ENCODE measurements around the gene TPK1.
"Not testable (repeated sequence)": the region's sequence is repeated elsewhere in the genome, so short reads cannot be mapped to it uniquely, and the experiment has no call there.

The TPK1 gene

DNA sequence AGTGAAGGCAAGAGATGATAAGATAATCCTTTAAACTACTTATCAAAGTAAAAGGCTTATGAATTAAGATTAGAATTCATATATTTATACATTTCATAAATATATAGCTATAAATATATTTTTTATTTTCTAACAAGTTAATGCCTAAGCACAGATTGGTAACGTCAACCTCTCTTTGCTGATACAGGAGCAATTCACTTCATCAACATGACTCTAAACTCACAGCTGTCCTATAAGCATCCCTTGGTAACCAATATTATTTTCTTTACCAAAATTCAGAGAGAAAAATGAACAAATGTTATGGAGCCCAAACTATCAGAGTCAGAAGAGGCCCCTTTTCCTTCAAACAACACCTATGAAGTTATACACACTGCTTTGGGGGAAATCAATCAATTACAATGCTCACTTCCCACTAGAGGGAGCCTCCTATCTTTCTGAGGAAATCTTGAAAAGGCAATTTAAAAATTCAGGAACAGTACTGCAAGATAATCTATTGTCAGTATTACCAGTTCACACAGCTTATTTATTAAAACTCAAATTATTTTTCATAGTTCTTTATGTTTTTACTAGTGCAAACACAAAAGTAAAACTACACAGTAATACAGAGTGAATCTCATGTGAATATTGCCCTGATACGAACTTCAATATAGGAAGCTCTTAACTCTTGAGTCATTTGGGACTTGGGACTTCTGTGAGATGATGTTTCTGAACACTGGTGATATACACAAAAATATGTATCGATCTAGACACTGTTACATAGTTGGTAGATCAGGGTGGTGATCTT lies 381.4 kb downstream of the TPK1 start:
- no peak for DNase-seq

DNA sequence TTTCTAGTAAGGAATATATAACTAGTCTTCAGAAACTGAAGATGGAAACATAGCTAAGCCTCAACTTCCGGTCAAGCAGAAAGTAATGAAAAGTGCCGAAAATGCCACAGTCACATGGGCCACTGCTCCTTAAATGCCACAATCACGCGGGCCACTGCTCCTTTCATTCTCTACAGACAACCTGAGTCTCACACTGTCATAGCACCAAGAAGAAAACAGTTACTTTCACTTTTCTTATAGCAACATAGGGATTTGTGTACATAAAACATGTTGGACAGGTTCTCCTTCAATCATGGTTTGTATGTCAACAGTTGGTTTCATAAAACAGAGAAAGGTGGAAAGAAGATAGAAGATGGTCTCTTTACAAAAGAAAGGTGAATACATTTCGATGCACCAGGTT lies 383.8 kb downstream of the TPK1 start:
- no peak for DNase-seq

DNA sequence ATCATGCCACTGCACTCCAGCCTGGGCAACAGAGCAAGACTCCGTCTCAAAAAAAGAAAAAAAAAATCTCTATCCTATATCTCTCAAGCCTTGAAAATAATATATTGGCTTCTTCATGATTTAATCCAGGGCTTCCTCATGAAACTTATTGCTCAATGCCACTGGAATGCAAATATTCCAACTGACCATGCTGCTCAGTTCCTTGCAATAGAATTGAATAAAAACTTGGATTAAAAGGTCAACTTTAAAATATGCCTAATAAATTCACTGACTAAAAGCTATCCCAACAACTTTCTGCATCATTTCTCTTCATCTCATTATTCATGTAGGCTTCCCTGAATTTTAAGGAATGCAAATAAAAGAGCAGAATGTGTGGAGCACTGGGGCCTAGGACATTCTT lies 390.3 kb downstream of the TPK1 start:
- no peak for DNase-seq

- DNase-seq, result no peak
Measured at GRCh38 chr7:144439717-144440205, 396.1 kb downstream of the TPK1 start.

DNA sequence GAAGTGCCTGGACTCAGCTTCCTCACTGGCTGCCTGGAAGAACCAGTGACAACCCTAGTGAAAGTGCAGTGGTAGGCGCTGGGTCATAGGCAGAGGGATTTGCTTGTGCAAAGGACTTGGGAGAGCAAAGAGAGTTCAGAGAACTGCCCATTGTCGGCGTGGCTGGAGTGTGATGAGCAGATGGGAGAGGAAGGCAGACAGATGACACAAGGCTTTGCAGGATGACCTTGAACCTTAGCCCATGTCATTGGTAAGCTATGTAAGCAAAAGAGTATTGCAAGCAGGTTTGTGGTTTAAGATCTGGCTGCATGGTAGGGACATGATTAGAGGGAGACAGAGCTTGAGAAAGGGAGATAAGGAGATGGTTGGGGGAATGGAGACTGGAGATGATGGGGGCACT lies 397.1 kb downstream of the TPK1 start:
- DNase-seq, result no peak

- DNase-seq, result peak; percentile 33
Measured at GRCh38 chr7:144437370-144438191, 398.3 kb downstream of the TPK1 start.

GRCh38 chr7:144436500-144436899 lies 399.4 kb downstream of the TPK1 start:
- no peak for DNase-seq

GRCh38 chr7:144428431-144428830 lies 407.4 kb downstream of the TPK1 start:
- DNase-seq, result no peak

DNA sequence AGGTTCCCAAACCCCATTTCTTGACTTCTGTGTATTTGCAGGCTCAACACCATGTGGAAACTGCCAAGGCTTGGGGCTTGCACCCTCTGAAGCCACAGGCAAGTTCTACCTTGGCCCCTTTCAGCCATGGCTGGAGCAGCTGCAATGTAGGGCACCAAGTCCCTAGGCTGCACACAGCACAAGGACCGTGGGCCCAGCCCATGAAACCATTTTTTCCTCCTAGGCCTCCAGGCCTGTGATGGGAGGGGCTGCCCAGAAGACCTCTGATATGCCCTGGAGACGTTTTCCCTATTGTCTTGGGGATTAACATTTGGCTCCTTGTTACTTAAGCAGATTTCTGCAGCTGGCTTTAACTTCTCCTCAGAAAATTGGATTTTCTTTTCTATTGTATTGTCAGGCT lies 408.3 kb downstream of the TPK1 start:
- not testable (repeated sequence) for DNase-seq

DNA sequence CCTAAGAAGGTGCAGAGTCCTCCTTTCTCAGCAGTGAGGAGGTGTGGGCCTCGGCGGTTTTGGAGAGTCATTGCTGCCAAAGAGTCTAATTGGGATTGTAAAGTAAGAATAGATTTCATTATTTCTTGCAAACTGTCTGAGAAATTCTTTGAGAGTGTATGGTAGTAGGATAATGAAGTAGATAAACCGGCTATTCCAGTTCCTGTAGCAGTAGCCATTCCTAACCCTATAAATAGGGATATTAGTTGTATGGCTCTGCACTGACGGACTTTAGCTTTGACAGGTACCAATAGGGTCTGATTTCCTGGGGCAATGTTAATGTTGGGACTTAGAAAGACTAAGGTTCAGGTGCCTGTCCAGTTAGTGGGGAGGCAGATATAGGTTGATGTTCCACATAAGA lies 416.9 kb downstream of the TPK1 start:
- not testable (repeated sequence) for DNase-seq

DNA sequence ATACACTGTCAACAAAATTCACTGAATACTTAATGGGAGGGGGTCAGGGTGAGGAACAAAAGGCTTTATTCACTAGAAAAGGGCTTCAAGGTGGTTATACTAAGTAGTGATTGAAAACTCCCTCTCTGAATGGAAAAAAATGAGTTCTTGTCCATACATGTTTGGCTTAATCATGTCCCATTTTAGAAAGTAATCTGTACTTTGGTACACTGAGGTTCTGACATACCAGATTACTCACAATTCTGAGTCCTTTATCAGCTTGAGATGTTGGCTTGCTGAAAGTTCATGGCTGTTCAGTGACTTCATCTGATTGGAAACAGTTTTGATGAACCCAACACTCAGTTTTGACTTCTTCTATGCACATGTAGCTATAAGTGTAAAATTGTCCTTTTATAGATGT lies 419.5 kb downstream of the TPK1 start:
- DNase-seq, result no peak

- no peak for DNase-seq
Measured at GRCh38 chr7:144415858-144416257, 420.0 kb downstream of the TPK1 start.

GRCh38 chr7:144414815-144415214 lies 421.0 kb downstream of the TPK1 start:
- no peak for DNase-seq

- no peak for DNase-seq
Measured at GRCh38 chr7:144410441-144410840, 425.4 kb downstream of the TPK1 start.

DNA sequence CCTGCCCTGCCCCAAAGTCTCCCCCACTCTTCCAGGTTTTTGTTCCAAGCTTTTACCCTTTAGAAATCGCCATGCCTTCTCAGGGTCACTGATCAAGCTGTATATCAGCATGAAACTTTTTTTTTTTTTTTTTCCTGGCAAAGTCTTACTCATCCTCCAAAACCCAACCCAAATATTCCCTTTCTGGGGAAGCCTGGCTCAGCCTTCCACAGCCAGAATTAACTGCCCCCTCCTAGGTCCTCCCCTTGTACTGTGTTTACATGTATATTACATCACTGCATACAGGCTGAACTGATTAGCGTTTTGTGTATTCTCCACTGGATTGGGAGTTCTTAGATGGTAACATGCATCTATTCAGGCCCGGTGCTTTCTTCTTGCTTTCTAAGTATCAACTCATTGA lies 427.7 kb downstream of the TPK1 start:
- no peak for DNase-seq

GRCh38 chr7:144407266-144407931 lies 428.5 kb downstream of the TPK1 start:
- DNase-seq, result no peak

GRCh38 chr7:144404946-144405345 lies 430.9 kb downstream of the TPK1 start:
- no peak for DNase-seq

DNA sequence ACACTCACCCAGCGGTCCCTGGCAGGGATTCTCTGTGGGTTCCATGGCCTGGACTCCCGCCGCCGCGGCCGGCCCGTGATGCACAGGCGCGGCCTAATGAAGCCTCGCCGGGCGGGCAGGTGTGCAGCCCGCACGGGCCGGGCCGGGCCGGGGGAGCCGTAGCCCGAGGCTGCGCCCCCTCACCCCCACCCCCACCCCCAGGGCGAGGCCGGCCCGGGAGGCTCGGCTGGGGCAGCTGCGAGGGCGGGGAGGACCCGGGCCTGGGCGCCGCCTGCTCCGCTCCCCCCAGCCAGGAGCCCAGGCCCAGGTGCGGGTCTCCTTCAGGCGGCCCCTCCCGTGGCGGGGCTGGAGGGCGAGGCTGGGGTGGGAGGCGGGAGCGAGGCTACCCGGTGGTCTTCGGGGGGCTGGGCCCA lies 432.2 kb downstream of the TPK1 start, which contains the start of gene NOBOX:
TSS of gene NOBOX (minus strand) at position 45 of the 413 bp plus-strand sequence.
- DNase-seq, result no peak

- no peak for DNase-seq
Measured at GRCh38 chr7:144403102-144403501, 432.8 kb downstream of the TPK1 start.

Measured in left hindlimb (tissue), 1 donor.